Neural crest cell (in vitro differentiated cells): ENCODE results near the gene UBTD1. TPM values are rescaled to one million over a fixed set of nuclear protein-coding genes. Genes with fewer than 3 reads are reported as not detected.

Source experiments
- DNase-seq: peaks from one replicate; pipeline ENCODE4 v3.0.0; 2021; ENCODE audit warnings: low read depth, mixed read lengths, low spot score
- H3K27ac Mint-ChIP-seq: one replicate; pipeline ENCODE4 v1.8.0; 2021; ENCODE audit warnings: mild to moderate bottlenecking, mixed read lengths; ENCODE audit not compliant: unreplicated experiment
- H3K27me3 Mint-ChIP-seq: 2 replicates; pipeline ENCODE4 v1.8.0; 2021; ENCODE audit warnings: low read depth, mild to moderate bottlenecking, mixed read lengths
- H3K36me3 Mint-ChIP-seq: 2 replicates; pipeline ENCODE4 v1.8.0; 2021; ENCODE audit warnings: low read depth, mild to moderate bottlenecking, mixed read lengths
- H3K4me1 Mint-ChIP-seq: 2 replicates; pipeline ENCODE4 v1.8.0; 2021; ENCODE audit warnings: mixed read lengths
- H3K4me3 Mint-ChIP-seq: one replicate; pipeline ENCODE4 v1.8.0; 2021; ENCODE audit warnings: mild to moderate bottlenecking, mixed read lengths
- H3K9me3 Mint-ChIP-seq: 2 replicates; pipeline ENCODE4 v1.8.0; 2021; ENCODE audit warnings: mixed read lengths
- total RNA-seq: library from RNA; stranded (reverse); gene quantifications from 2 replicates; pipeline ENCODE4 v1.2.1, GENCODE V29; 2021
- TF ChIP-seq, protein P1 (sequence below): fragments of 200-600 bp; sonication (generic); conservative IDR thresholded peaks from 2 replicates; pipeline ENCODE4 v1.5.0; 2021; ENCODE audit warnings: antibody characterized with exemption, mild to moderate bottlenecking

UBTD1 gene
- total RNA-seq, 1 donor from 2014 or later: 8.7 TPM

DNA sequence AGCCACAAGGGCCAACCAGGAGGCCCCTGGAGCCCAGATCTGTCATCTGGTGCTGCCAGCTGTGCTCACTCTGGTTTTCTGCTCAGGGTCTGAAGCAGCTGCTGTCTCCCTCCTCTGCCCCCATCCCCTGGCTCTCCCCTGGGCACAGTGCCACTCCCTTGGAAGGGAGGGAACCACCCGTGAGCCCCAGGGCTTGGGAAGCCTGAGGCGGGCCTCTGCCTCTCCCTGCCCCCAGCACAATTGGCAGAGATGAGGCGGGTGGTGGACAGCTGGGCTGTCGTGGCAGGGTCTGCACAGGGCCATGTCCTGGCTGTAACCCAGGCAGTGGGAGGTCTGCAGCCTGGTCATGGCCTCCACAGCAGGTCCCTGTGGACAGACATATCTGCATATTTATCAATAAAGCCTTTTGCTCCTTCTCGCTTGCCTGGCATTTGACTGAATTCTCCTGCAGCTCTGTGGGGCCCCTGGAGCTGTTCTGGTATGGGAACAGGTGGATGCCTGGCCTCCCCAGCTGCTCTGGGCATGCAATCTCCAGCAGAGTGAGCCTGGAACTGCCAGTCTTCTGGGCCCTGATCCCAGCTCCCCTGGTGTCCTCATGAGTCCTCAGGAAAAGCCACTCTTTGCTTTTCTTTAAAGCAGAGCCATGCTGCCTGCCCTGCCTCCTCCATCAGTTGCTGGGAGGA lies 72.2 kb downstream of the UBTD1 start:
- no peak overlapping the region for H3K27ac Mint-ChIP-seq
- no peak for DNase-seq
- TF ChIP-seq, protein P1, sequence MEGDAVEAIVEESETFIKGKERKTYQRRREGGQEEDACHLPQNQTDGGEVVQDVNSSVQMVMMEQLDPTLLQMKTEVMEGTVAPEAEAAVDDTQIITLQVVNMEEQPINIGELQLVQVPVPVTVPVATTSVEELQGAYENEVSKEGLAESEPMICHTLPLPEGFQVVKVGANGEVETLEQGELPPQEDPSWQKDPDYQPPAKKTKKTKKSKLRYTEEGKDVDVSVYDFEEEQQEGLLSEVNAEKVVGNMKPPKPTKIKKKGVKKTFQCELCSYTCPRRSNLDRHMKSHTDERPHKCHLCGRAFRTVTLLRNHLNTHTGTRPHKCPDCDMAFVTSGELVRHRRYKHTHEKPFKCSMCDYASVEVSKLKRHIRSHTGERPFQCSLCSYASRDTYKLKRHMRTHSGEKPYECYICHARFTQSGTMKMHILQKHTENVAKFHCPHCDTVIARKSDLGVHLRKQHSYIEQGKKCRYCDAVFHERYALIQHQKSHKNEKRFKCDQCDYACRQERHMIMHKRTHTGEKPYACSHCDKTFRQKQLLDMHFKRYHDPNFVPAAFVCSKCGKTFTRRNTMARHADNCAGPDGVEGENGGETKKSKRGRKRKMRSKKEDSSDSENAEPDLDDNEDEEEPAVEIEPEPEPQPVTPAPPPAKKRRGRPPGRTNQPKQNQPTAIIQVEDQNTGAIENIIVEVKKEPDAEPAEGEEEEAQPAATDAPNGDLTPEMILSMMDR: no peak
- H3K4me3 Mint-ChIP-seq: no peak overlapping the region
- no peaks in the 10 kb centered on the region for H3K27me3 Mint-ChIP-seq
- H3K36me3 Mint-ChIP-seq: no peaks in the 10 kb centered on the region
- H3K9me3 Mint-ChIP-seq: no peaks in the 10 kb centered on the region
- H3K4me1 Mint-ChIP-seq: no peaks in the 10 kb centered on the region

DNA sequence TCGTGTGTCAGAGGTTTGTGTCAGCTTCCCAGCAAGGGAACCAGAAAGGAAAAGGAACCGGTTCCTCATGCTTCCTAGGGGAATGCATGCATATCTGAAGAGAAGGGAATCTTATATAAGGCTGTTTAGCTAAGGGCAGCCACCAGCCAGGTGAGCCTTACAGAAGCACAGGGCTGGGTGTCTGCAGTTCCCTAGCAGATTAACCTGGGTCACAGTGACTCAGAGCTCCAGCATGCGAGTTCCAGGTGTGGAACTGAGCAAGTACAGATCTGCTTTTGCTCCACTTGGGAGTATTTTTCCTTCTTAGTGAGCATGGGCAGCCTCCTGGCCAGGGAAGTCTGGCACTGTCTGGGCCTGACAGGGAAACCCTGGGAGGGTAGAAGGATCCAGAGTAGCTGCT lies 72.9 kb downstream of the UBTD1 start:
- no peak for DNase-seq
- H3K27ac Mint-ChIP-seq: no peak overlapping the region
- H3K27me3 Mint-ChIP-seq: no peaks in the 10 kb centered on the region
- H3K36me3 Mint-ChIP-seq: no peaks in the 10 kb centered on the region
- TF ChIP-seq, protein P1: no peak
- H3K4me1 Mint-ChIP-seq: no peaks in the 10 kb centered on the region
- no peaks in the 10 kb centered on the region for H3K9me3 Mint-ChIP-seq
- no peak overlapping the region for H3K4me3 Mint-ChIP-seq

DNA sequence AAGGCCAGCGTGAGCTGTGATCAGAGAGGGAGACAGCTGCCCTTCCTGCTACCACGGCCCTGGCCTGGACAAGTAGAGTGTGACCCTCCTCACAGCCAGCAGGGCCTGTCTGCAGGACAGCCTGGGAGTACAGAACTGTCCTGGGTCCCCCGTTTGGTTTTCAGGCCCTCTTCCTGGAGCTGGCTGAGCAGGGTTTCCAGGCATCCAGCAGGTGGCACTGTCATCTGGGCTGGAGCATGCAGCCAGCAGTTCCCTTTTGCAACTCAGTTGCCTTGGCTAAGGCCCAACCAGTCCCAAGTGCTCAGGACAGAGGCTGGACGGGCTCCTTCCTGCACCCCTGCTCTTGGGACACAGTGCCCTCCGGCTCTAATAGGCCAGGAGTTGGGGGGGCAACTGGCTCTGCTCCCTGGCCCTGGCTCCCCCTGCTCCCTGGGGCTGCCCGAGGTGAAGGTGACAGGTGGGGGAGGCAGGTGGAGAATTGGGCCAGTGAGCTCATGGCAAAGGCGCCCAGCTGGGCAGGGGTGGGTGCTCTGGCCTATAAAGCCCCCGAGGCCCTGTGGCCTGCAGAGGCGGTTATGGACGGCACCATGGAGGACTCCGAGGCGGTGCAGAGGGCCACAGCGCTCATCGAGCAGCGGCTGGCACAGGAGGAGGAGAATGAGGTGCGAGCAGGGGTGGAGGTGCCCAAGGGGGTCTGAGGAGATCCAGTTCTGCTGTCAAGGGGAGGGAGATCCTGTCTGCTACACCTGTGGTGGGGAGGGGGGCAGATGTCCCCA lies 73.7 kb downstream of the UBTD1 start, which contains the start of gene ANKRD2:
TSS of gene ANKRD2 (plus strand) at position 566 of the 776 bp plus-strand sequence. CDS start at position 576, 10 bp downstream.
- Mint-ChIP-seq H3K36me3 (no peaks in the 10 kb centered on the region), H3K4me3 (no peak within 1 kb of the TSS), H3K27me3 (no peaks in the 10 kb centered on the region), H3K27ac (no peak within 1 kb of the TSS), H3K4me1 (no peaks in the 10 kb centered on the region), H3K9me3 (no peaks in the 10 kb centered on the region)
- peak; percentile 73 for DNase-seq
- TF ChIP-seq, protein P1: peak; percentile 81

DNA sequence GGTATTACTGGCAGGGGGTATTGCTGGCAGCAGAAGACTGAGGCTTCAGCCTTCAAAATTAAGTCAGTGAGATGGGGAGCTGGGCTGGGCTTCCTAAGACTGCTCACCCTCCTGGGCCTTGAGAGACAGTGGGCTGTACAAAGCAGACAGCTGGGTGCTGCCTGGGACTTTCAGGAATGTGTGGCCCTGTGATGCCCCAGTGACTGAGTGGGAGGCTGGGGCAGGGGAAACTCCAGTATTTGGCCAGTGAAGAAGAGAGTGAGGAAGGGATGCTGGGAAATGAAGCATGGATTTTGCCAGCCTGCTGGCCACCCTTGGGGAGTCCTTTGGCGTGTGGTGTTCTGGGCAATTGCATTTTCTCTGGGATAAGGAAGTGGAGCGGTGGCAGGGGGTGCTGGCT lies 74.3 kb downstream of the UBTD1 start:
- TF ChIP-seq, protein P1: no peak
- H3K4me3 Mint-ChIP-seq: no peak overlapping the region
- no peaks in the 10 kb centered on the region for H3K4me1 Mint-ChIP-seq
- H3K36me3 Mint-ChIP-seq: no peaks in the 10 kb centered on the region
- no peaks in the 10 kb centered on the region for H3K9me3 Mint-ChIP-seq
- H3K27ac Mint-ChIP-seq: no peak overlapping the region
- no peak for DNase-seq
- no peaks in the 10 kb centered on the region for H3K27me3 Mint-ChIP-seq

DNA sequence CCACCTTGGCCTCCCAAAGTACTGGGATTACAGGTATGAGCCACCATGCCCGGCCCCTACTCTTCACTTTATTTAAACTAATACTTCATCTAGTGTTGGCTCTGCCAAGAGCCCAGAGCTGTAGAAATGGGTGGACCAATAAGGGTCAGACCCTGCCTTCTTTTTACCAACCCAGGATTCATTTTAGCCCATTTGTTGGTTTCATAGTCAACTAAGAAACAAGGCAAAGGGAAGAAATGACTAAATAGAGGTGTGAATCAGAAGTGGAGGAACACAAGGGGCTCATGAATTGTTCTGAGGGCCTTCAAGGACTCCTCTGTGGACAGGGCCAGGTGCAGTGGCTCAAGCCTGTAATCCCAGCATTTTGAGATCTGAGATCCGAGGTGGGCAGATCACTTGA lies 74.9 kb downstream of the UBTD1 start:
- no peak for DNase-seq
- H3K4me3 Mint-ChIP-seq: no peak overlapping the region
- no peak overlapping the region for H3K27ac Mint-ChIP-seq
- no peaks in the 10 kb centered on the region for H3K9me3 Mint-ChIP-seq
- H3K27me3 Mint-ChIP-seq: no peaks in the 10 kb centered on the region
- TF ChIP-seq, protein P1: no peak
- H3K36me3 Mint-ChIP-seq: no peaks in the 10 kb centered on the region
- H3K4me1 Mint-ChIP-seq: no peaks in the 10 kb centered on the region
